ENCODE data around the gene UBE2D3.

DNA sequence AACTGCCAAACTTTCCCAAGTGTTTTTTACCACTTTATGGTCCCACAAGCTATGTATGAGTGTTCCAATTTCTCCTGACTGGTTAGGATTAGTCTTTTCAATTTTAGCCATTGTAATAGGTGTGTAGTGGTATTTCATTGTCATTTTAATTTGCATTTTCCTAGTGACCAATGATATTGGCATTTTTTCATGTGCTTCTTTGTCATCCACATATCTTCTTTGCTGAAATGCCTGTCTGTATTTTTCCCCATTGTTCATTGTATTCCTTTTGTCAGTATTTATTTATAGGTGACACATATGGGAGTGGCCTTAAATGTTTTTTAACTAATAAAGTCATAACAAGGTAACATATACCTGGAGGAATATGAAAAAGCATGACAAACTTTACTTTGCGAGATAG lies 9.2 kb upstream of the UBE2D3 start:
- no peak for TF ChIP-seq EZH2 (IDR thresholded peaks at IDR 0.05; ENCODE audit: insufficient read depth, poor library complexity, severe bottlenecking)
- TF ChIP-seq EZH2phosphoT487 (IDR thresholded peaks at IDR 0.05; ENCODE audit: insufficient read depth, low read depth) = no peak
